ENCODE measurements around the gene CDC27.

DNA sequence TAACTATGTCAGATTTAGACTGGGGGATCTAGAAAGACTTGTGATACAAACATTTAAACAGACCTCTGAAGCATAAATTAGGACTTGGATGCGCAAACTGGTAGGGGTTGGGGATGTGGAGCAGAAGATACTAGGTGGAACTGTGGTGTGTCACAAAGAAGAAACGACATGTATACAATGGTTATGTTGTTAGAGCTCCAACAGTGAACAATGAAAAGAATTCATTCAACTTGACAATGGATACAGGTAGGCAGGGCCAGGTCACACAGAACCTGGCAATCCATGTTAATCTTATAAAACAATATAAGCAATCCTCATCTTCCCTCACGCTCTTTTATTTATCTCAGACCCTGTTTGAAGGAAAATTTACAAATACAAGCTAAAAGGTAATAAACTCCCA lies 102.0 kb downstream of the CDC27 start:
- TF ChIP-seq, protein P1, sequence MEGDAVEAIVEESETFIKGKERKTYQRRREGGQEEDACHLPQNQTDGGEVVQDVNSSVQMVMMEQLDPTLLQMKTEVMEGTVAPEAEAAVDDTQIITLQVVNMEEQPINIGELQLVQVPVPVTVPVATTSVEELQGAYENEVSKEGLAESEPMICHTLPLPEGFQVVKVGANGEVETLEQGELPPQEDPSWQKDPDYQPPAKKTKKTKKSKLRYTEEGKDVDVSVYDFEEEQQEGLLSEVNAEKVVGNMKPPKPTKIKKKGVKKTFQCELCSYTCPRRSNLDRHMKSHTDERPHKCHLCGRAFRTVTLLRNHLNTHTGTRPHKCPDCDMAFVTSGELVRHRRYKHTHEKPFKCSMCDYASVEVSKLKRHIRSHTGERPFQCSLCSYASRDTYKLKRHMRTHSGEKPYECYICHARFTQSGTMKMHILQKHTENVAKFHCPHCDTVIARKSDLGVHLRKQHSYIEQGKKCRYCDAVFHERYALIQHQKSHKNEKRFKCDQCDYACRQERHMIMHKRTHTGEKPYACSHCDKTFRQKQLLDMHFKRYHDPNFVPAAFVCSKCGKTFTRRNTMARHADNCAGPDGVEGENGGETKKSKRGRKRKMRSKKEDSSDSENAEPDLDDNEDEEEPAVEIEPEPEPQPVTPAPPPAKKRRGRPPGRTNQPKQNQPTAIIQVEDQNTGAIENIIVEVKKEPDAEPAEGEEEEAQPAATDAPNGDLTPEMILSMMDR (IDR thresholded peaks at IDR 0.05), result no peak
- no peak for TF ChIP-seq EZH2phosphoT487 (IDR thresholded peaks at IDR 0.05)

Data from neural progenitor cell (in vitro differentiated cells).